ENCODE data around the gene PARD3.
"Not testable (repeated sequence)": the region's sequence is repeated elsewhere in the genome, so short reads cannot be mapped to it uniquely, and the experiment has no call there.

PARD3 gene

GRCh38 chr10:34715511-34716187, 99.4 kb downstream of the PARD3 start:
- DNase-seq (ENCODE audit: low spot score), result no peak

GRCh38 chr10:34713875-34714274, 101.2 kb downstream of the PARD3 start:
- DNase-seq (ENCODE audit: low spot score), result no peak

- DNase-seq (ENCODE audit: low spot score), result no peak
Observed at GRCh38 chr10:34711500-34711899, 103.6 kb downstream of the PARD3 start.

GRCh38 chr10:34710391-34710751, 104.7 kb downstream of the PARD3 start:
- DNase-seq (ENCODE audit: low spot score), result peak; percentile 55

GRCh38 chr10:34709637-34710390, 105.3 kb downstream of the PARD3 start:
- DNase-seq (ENCODE audit: low spot score), result no peak

GRCh38 chr10:34707656-34708055, 107.4 kb downstream of the PARD3 start:
- no peak for DNase-seq (ENCODE audit: low spot score)

GRCh38 chr10:34706992-34707391, 108.1 kb downstream of the PARD3 start:
- DNase-seq (ENCODE audit: low spot score), result not testable (repeated sequence)

GRCh38 chr10:34706147-34706546, 108.9 kb downstream of the PARD3 start:
- no peak for DNase-seq (ENCODE audit: low spot score)

- DNase-seq (ENCODE audit: low spot score), result no peak
Observed at GRCh38 chr10:34705563-34705962, 109.5 kb downstream of the PARD3 start.

- no peak for DNase-seq (ENCODE audit: low spot score)
Observed at GRCh38 chr10:34704526-34705184, 110.4 kb downstream of the PARD3 start.

- no peak for DNase-seq (ENCODE audit: low spot score)
Observed at GRCh38 chr10:34702982-34703381, 112.1 kb downstream of the PARD3 start.

GRCh38 chr10:34702093-34702937, 112.8 kb downstream of the PARD3 start:
- no peak for DNase-seq (ENCODE audit: low spot score)

- DNase-seq (ENCODE audit: low spot score), result no peak
Observed at GRCh38 chr10:34701194-34701593, 113.9 kb downstream of the PARD3 start.

GRCh38 chr10:34700752-34701151, 114.3 kb downstream of the PARD3 start:
- DNase-seq (ENCODE audit: low spot score), result not testable (repeated sequence)

- DNase-seq (ENCODE audit: low spot score), result no peak
Observed at GRCh38 chr10:34699904-34700517, 115.1 kb downstream of the PARD3 start.

- DNase-seq (ENCODE audit: low spot score), result no peak
Observed at GRCh38 chr10:34698979-34699378, 116.1 kb downstream of the PARD3 start.

GRCh38 chr10:34698248-34698831, 116.8 kb downstream of the PARD3 start:
- no peak for DNase-seq (ENCODE audit: low spot score)

GRCh38 chr10:34697351-34698247, 117.5 kb downstream of the PARD3 start:
- DNase-seq (ENCODE audit: low spot score), result no peak

- no peak for DNase-seq (ENCODE audit: low spot score)
Observed at GRCh38 chr10:34696423-34696822, 118.7 kb downstream of the PARD3 start.

- no peak for DNase-seq (ENCODE audit: low spot score)
Observed at GRCh38 chr10:34690383-34691049, 124.6 kb downstream of the PARD3 start.
